ENCODE data around the gene DLG2.

- TF ChIP-seq CEBPB (IDR thresholded peaks at IDR 0.05; ENCODE audit: low read depth, low read length): no peak
- no peak for TF ChIP-seq CTCF (conservative IDR thresholded peaks at IDR 0.05; ENCODE audit: low read depth, low read length)
- TF ChIP-seq POLR2A (IDR thresholded peaks at IDR 0.05; ENCODE audit: low read depth, low read length): no peak
- no peak for TF ChIP-seq RAD21 (IDR thresholded peaks at IDR 0.05; ENCODE audit: low read length)
- TF ChIP-seq ELK1 (IDR thresholded peaks at IDR 0.05; ENCODE audit: borderline replicate concordance, low read depth, low read length): no peak
- TF ChIP-seq BHLHE40 (IDR thresholded peaks at IDR 0.05; ENCODE audit: low read depth, low read length): no peak
- no peak for TF ChIP-seq RFX5 (IDR thresholded peaks at IDR 0.05; ENCODE audit: low read depth, low read length)
- no peak for TF ChIP-seq MXI1 (IDR thresholded peaks at IDR 0.05; ENCODE audit: borderline replicate concordance, low read depth, low read length)
These were observed 1243.6 kb downstream of the DLG2 start for GRCh38 chr11:84383576-84383975.

Data from IMR-90 (cell line).